Astrocyte (in vitro differentiated cells and primary cell): ENCODE results near the gene RASGRP2. TPM values are rescaled to one million over a fixed set of nuclear protein-coding genes. Genes with fewer than 3 reads are reported as not detected.

Experiments used
- DNase-seq: peaks from one replicate; pipeline ENCODE4 v3.0.0-alpha.2; 2010; ENCODE audit warnings: low read depth
- FAIRE-seq: peaks from 2 replicates; lab custom pipeline; 2011; peaks lifted over from hg19 to GRCh38; lab: Jason Lieb, UNC
- H2AFZ ChIP-seq: 2 replicates; pipeline ENCODE4 v1.6.0; 2012; ENCODE audit warnings: low read depth, low read length, inconsistent platforms
- H3K27ac ChIP-seq: 2 replicates; pipeline ENCODE4 v1.5.1; 2011; ENCODE audit warnings: low read depth, low read length, inconsistent platforms
- H3K27me3 ChIP-seq: 2 replicates; pipeline ENCODE4 v1.6.0; 2011; ENCODE audit warnings: low read length, inconsistent platforms; ENCODE audit not compliant: insufficient read depth
- H3K36me3 ChIP-seq: 2 replicates; pipeline ENCODE4 v1.5.1; 2011; ENCODE audit warnings: low read length, inconsistent platforms; ENCODE audit not compliant: insufficient read depth
- H3K4me1 ChIP-seq: 2 replicates; pipeline ENCODE4 v1.5.1; 2011; ENCODE audit warnings: low read length, inconsistent platforms; ENCODE audit not compliant: insufficient read depth
- H3K4me2 ChIP-seq: 2 replicates; pipeline ENCODE4 v1.6.0; 2012; ENCODE audit warnings: low read length, inconsistent platforms
- H3K4me3 ChIP-seq: 2 replicates; pipeline ENCODE4 v1.5.1; 2011; ENCODE audit warnings: low read depth, mild to moderate bottlenecking, low read length, inconsistent platforms; ENCODE audit not compliant: insufficient read depth
- H3K79me2 ChIP-seq: 2 replicates; pipeline ENCODE4 v1.6.0; 2012; ENCODE audit warnings: mild to moderate bottlenecking, low read length, inconsistent platforms; ENCODE audit not compliant: insufficient read depth
- H3K9ac ChIP-seq: 2 replicates; pipeline ENCODE4 v1.6.0; 2012; ENCODE audit warnings: mild to moderate bottlenecking, low read length, inconsistent platforms
- H3K9me3 ChIP-seq: 2 replicates; pipeline ENCODE4 v1.5.1; 2012; ENCODE audit warnings: low read depth, mild to moderate bottlenecking, low read length, inconsistent platforms; ENCODE audit not compliant: insufficient read depth
- H4K20me1 ChIP-seq: 2 replicates; pipeline ENCODE4 v1.6.0; 2012; ENCODE audit warnings: low read length, inconsistent platforms; ENCODE audit not compliant: insufficient read depth
- H3K27ac Mint-ChIP-seq: one replicate; pipeline ENCODE4 v1.8.0; 2021; ENCODE audit warnings: mild to moderate bottlenecking, mixed read lengths; ENCODE audit not compliant: unreplicated experiment
- H3K27me3 Mint-ChIP-seq: one replicate; pipeline ENCODE4 v1.8.0; 2021; ENCODE audit warnings: low read depth, mixed read lengths; ENCODE audit not compliant: unreplicated experiment
- H3K36me3 Mint-ChIP-seq: one replicate; pipeline ENCODE4 v1.8.0; 2021; ENCODE audit warnings: low read depth, mixed read lengths; ENCODE audit not compliant: unreplicated experiment
- H3K4me1 Mint-ChIP-seq: one replicate; pipeline ENCODE4 v1.8.0; 2021; ENCODE audit warnings: low read depth, mixed read lengths; ENCODE audit not compliant: unreplicated experiment
- H3K4me3 Mint-ChIP-seq: one replicate; pipeline ENCODE4 v1.8.0; 2021; ENCODE audit warnings: mild to moderate bottlenecking, moderate library complexity, mixed read lengths; ENCODE audit not compliant: unreplicated experiment
- H3K9me3 Mint-ChIP-seq: one replicate; pipeline ENCODE4 v1.8.0; 2021; ENCODE audit warnings: mild to moderate bottlenecking, mixed read lengths; ENCODE audit not compliant: unreplicated experiment
- EZH2 ChIP-seq: IDR thresholded peaks from 2 replicates; pipeline ENCODE4 v1.6.1; 2012; ENCODE audit warnings: mild to moderate bottlenecking, low read length, inconsistent platforms; ENCODE audit not compliant: insufficient read depth
- total RNA-seq: library from RNA; stranded (reverse); gene quantifications from 2 replicates; pipeline ENCODE4 v1.2.1, GENCODE V29; 2021
- TF ChIP-seq, protein P1 (sequence below): IDR thresholded peaks from 2 replicates; pipeline ENCODE4 v1.5.1; 2011; ENCODE audit warnings: low read depth, mild to moderate bottlenecking, inconsistent platforms, low read length, moderate library complexity; ENCODE audit not compliant: insufficient read depth

Gene RASGRP2
- total RNA-seq, 1 donor from 2014 or later, result 3.9 TPM

GRCh38 chr11:64742087-64742888, 1.7 kb downstream of the RASGRP2 start:
- Mint-ChIP-seq H3K9me3 (no peaks in the 10 kb centered on the region), H3K27me3 (peaks cover 38% of the 10 kb centered on the region), H3K4me3 (no peak overlapping the region), H3K27ac (no peak overlapping the region), H3K4me1 (peaks cover 2% of the 10 kb centered on the region), H3K36me3 (no peaks in the 10 kb centered on the region)
- H3K9ac ChIP-seq, result no peak overlapping the region
- no peaks in the 10 kb centered on the region for H3K9me3 ChIP-seq
- H3K27ac ChIP-seq, result no peak overlapping the region
- H4K20me1 ChIP-seq, result peaks cover 5% of the 10 kb centered on the region
- no peak for FAIRE-seq
- H3K36me3 ChIP-seq, result no peaks in the 10 kb centered on the region
- H2AFZ ChIP-seq, result peak overlapping the region; percentile 62
- peaks cover 43% of the 10 kb centered on the region for H3K27me3 ChIP-seq
- H3K4me2 ChIP-seq, result peak overlapping the region; percentile 68
- peak; percentile 89 for TF ChIP-seq EZH2
- TF ChIP-seq, protein P1, sequence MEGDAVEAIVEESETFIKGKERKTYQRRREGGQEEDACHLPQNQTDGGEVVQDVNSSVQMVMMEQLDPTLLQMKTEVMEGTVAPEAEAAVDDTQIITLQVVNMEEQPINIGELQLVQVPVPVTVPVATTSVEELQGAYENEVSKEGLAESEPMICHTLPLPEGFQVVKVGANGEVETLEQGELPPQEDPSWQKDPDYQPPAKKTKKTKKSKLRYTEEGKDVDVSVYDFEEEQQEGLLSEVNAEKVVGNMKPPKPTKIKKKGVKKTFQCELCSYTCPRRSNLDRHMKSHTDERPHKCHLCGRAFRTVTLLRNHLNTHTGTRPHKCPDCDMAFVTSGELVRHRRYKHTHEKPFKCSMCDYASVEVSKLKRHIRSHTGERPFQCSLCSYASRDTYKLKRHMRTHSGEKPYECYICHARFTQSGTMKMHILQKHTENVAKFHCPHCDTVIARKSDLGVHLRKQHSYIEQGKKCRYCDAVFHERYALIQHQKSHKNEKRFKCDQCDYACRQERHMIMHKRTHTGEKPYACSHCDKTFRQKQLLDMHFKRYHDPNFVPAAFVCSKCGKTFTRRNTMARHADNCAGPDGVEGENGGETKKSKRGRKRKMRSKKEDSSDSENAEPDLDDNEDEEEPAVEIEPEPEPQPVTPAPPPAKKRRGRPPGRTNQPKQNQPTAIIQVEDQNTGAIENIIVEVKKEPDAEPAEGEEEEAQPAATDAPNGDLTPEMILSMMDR, result no peak
- DNase-seq, result no peak
- H3K4me1 ChIP-seq, result peaks cover 24% of the 10 kb centered on the region
- peak overlapping the region; percentile 3 for H3K4me3 ChIP-seq
- H3K79me2 ChIP-seq, result no peaks in the 10 kb centered on the region

DNA sequence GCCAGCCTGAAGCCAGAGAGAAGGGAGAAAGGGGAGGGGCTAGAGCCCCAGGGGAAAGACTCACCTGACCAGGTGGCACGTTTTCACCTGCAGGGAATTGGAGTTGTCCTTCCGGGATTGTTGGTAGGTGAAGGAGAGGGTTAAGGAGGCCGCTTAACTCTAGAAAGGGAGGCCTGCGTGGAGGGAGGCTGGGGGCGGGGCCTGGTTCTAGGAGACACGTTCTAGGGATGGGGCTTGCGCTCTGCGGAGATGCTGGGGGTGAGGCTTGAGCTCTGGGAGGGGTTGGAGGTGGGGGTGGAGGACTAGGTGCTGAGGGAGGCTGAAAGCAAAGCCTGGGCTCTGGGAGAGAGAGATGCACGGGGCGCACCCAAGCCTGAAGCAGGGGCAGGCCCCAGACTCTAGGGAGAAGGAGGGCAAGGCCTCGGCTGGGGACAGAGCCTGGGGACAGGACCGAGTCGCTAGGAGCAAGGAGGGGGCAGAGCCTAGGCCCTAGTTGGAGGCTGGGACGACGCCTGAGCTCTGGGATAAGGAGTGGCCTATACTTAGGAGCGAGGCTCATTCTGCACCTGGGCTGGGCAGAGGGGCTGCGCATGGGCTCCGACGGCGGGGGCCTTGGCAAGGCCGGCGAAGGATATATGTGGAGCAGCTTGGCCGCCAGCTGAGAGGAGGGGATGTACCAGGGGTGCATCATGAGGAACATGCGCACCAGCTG, 2.4 kb downstream of the RASGRP2 start:
- Histone ChIP-seq H3K9me3 (no peaks in the 10 kb centered on the region), H3K4me3 (no peak overlapping the region), H2AFZ (no peak overlapping the region), H3K9ac (no peak overlapping the region), H3K36me3 (no peaks in the 10 kb centered on the region), H3K4me2 (no peak overlapping the region), H3K79me2 (no peaks in the 10 kb centered on the region), H3K27me3 (peaks cover 43% of the 10 kb centered on the region), H4K20me1 (peaks cover 5% of the 10 kb centered on the region), H3K4me1 (peaks cover 24% of the 10 kb centered on the region), H3K27ac (no peak overlapping the region)
- no peak for TF ChIP-seq EZH2
- TF ChIP-seq, protein P1, result no peak
- Mint-ChIP-seq H3K4me3 (no peak overlapping the region), H3K27ac (no peak overlapping the region), H3K27me3 (peaks cover 39% of the 10 kb centered on the region), H3K4me1 (peaks cover 2% of the 10 kb centered on the region), H3K9me3 (no peaks in the 10 kb centered on the region), H3K36me3 (no peaks in the 10 kb centered on the region)
- no peak for DNase-seq
- no peak for FAIRE-seq
